Endothelial cell of umbilical vein (primary cell): ENCODE measurements around the gene METTL16. TPM values are rescaled to one million over a fixed set of nuclear protein-coding genes. Genes with fewer than 3 reads are reported as not detected.

Source experiments
- Bru-seq: library from RNA; stranded (reverse); fragments of 400-500 nt; gene quantifications from one replicate; lab custom pipeline; 2021; lab: Mats Ljungman, UMichigan
- BruChase-seq, 2 experiments: library from RNA; stranded (reverse); fragments of 400-500 nt; gene quantifications; one replicate each; lab custom pipeline; 2021; lab: Mats Ljungman, UMichigan
- BruUV-seq: library from RNA; stranded (reverse); fragments of 400-500 nt; replicated peaks from 2 replicates; lab custom pipeline; 2021; lab: Mats Ljungman, UMichigan
- CTCF ChIA-PET: fragments of 300-600, 350-600 bp; sonication (Branson Sonifier 250); formaldehyde crosslinking; loops from one replicate; lab custom pipeline; 2021; ENCODE audit warnings: antibody characterized with exemption, inconsistent platforms; lab: Charles Lee
- POLR2A ChIA-PET: fragments of 300-600, 350-600 bp; sonication (Branson Sonifier 250); formaldehyde crosslinking; loops from one replicate; lab custom pipeline; 2021; ENCODE audit warnings: antibody characterized with exemption, inconsistent platforms; lab: Charles Lee
- DNase-seq: peaks from one replicate; pipeline ENCODE4 v3.0.0-alpha.2; 2011; ENCODE audit warnings: low read depth, low spot score
- FAIRE-seq: peaks from 2 replicates; lab custom pipeline; 2011; peaks lifted over from hg19 to GRCh38; lab: Jason Lieb, UNC
- H2AFZ ChIP-seq: 2 replicates; pipeline ENCODE4 v1.6.0; 2012; ENCODE audit warnings: low read depth, low read length, control low read depth, inconsistent platforms
- H3K27ac ChIP-seq: 2 replicates; pipeline ENCODE4 v1.5.1; 2011; ENCODE audit warnings: low read depth, mild to moderate bottlenecking, control low read depth, low read length, moderate library complexity; ENCODE audit not compliant: insufficient read depth
- H3K27me3 ChIP-seq, 2 experiments: 2 replicates each; pipeline versions ENCODE4 v1.6.0 to v1.6.1; 2011; ENCODE audit warnings: low read length in 2 of 2, mixed read lengths in 1 of 2; ENCODE audit not compliant: control insufficient read depth in 2 of 2, insufficient read depth in 2 of 2
- H3K36me3 ChIP-seq, 2 experiments: 2 replicates in 1 of 2; 3 replicates in 1 of 2; pipeline ENCODE4 v1.5.1; 2011; ENCODE audit warnings: low read length in 2 of 2, mild to moderate bottlenecking in 1 of 2, moderate library complexity in 1 of 2; ENCODE audit not compliant: control insufficient read depth in 2 of 2, insufficient read depth in 2 of 2; ENCODE audit errors: extremely low read depth in 1 of 2
- H3K4me1 ChIP-seq: 3 replicates; pipeline ENCODE4 v1.5.1; 2011; ENCODE audit warnings: mild to moderate bottlenecking, low read length; ENCODE audit not compliant: control insufficient read depth, insufficient read depth; ENCODE audit errors: extremely low read depth
- H3K4me2 ChIP-seq: 2 replicates; pipeline ENCODE4 v1.6.1; 2011; ENCODE audit warnings: low read length, control low read depth, mixed read lengths; ENCODE audit not compliant: insufficient read depth
- H3K4me3 ChIP-seq, 3 experiments: fragments of 200-600 bp in 1 of 3; sonication (generic), shearing (Covaris generic) in 1 of 3; replicated peaks in 1 of 3; 2 replicates each; pipeline ENCODE4 v1.5.1; 2011 to 2016; ENCODE audit warnings: control low read depth in 3 of 3, low read length in 3 of 3, mild to moderate bottlenecking in 2 of 3, inconsistent platforms in 1 of 3, low read depth in 1 of 3, moderate library complexity in 1 of 3; ENCODE audit not compliant: insufficient read depth in 1 of 3
- H3K79me2 ChIP-seq: 2 replicates; pipeline ENCODE4 v1.6.0; 2012; ENCODE audit warnings: low read length, inconsistent platforms; ENCODE audit not compliant: control insufficient read depth, insufficient read depth
- H3K9ac ChIP-seq: replicated peaks from 2 replicates; pipeline ENCODE3; 2011; ENCODE audit warnings: low read length, control low read depth; ENCODE audit not compliant: insufficient read depth; ENCODE audit errors: extremely low read depth
- H3K9me1 ChIP-seq: replicated peaks from 3 replicates; pipeline ENCODE4 v1.6.0; 2011; ENCODE audit warnings: mild to moderate bottlenecking, low read length; ENCODE audit not compliant: control insufficient read depth, insufficient read depth; ENCODE audit errors: extremely low read depth
- H3K9me3 ChIP-seq: replicated peaks from 2 replicates; pipeline ENCODE4 v1.5.1; 2012; ENCODE audit warnings: low read length, inconsistent platforms; ENCODE audit not compliant: control insufficient read depth, insufficient read depth
- H4K20me1 ChIP-seq: replicated peaks from 2 replicates; pipeline ENCODE3; 2011; ENCODE audit warnings: mild to moderate bottlenecking, low read length; ENCODE audit not compliant: control insufficient read depth, insufficient read depth; ENCODE audit errors: extremely low read depth
- GATA2 ChIP-seq: IDR thresholded peaks from 2 replicates; pipeline ENCODE4 v1.7.0; 2011; ENCODE audit warnings: low read depth, mild to moderate bottlenecking, moderate library complexity, mixed read lengths, low read length; ENCODE audit not compliant: insufficient read length, insufficient read depth
- MAX ChIP-seq: IDR thresholded peaks from 2 replicates; pipeline ENCODE4 v1.6.1; 2011; ENCODE audit not compliant: insufficient read depth, insufficient read length
- MYC ChIP-seq: IDR thresholded peaks from one replicate; pipeline ENCODE4 v1.6.1; 2011; ENCODE audit warnings: mild to moderate bottlenecking, low read depth, low read length
- POLR2A ChIP-seq: IDR thresholded peaks from 2 replicates; pipeline ENCODE4 v1.6.1; 2012; ENCODE audit warnings: low read depth, mild to moderate bottlenecking, control low read depth, low read length
- POLR2AphosphoS5 ChIP-seq: IDR thresholded peaks from 2 replicates; pipeline ENCODE4 v1.6.1; 2012; ENCODE audit warnings: low read depth, mild to moderate bottlenecking, control low read depth, low read length, moderate library complexity; ENCODE audit not compliant: insufficient read depth
- dilution Hi-C: fragments of 300-500 bp; cut with MboI; formaldehyde crosslinking; loops from one replicate; pipeline ENCODE4 v1.15.0; 2019; ENCODE audit warnings: low sequenced_read_pairs; ENCODE audit not compliant: extremely low pct_ligation_motif_present
- intact Hi-C: fragments of 100-400 bp; cut with micrococcal nuclease; formaldehyde crosslinking; loops from one replicate; pipeline ENCODE4 v1.10.0; 2022
- long read RNA-seq: library from polyadenylated mRNA; stranded (forward); transcript quantifications from one replicate; pipeline ENCODE4 v2.0.0, GENCODE V29; 2021
- polyA minus RNA-seq, 3 experiments: library from RNA; depleted of rRNA, polyadenylated mRNA; stranded (reverse); fragments of >200 nt; gene quantifications; 1 replicate in 1 of 3; 2 replicates in 2 of 3; pipeline ENCODE4 v1.2.3, GENCODE V29; 2011
- polyA plus RNA-seq, 4 experiments: library from polyadenylated mRNA; depleted of rRNA in 3 of 4; stranded (reverse) in 3 of 4; unstranded in 1 of 4; fragments of >200 nt; gene quantifications; 2 replicates each; pipeline versions ENCODE4 v1.2.1 to v1.2.3, GENCODE V29; 2011 to 2012; ENCODE audit warnings: missing spikeins in 1 of 4
- total RNA-seq: library from RNA; stranded (reverse); gene quantifications from 2 replicates; pipeline ENCODE4 v1.2.3, GENCODE V29; 2021

Gene METTL16
- total RNA-seq (22.9 and 24.7 TPM in 2 replicates), polyA plus RNA-seq (8.4 and 11.0 TPM in 2 replicates), polyA minus RNA-seq (11.9 and 13.6 TPM in 2 replicates), Bru-seq, nascent RNA (percentile 71 among the genes with signal in this experiment), BruChase-seq, experiment 1, labeled RNA remaining after a 6-hour chase (percentile 66 among the genes with signal in this experiment), BruChase-seq, experiment 2, labeled RNA remaining after a 2-hour chase (percentile 64 among the genes with signal in this experiment)
- 11.7 and 11.9 TPM in 2 replicates for polyA plus RNA-seq (2011; cell fraction: cytosol; rRNA removed)
- polyA plus RNA-seq (2011; cell fraction: nucleus; rRNA removed) = 14.1 and 15.9 TPM in 2 replicates
- polyA plus RNA-seq (2012) = 17.8 and 22.4 TPM in 2 replicates
- polyA minus RNA-seq (2011; cell fraction: cytosol; rRNA and poly(A)+ RNA removed) = 16.4 TPM
- 11.9 and 13.7 TPM in 2 replicates for polyA minus RNA-seq (2011; cell fraction: nucleus; rRNA and poly(A)+ RNA removed)
- long read RNA-seq, full-length matches to known transcripts = 1 of 19 reads
- long read RNA-seq, partial matches to known transcripts = 0 of 19 reads
- long read RNA-seq, other reads (novel, unspliced or antisense) = 18 of 19 reads

GRCh38 chr17:2511462-2512369 is at the start of gene METTL16:
Gene METTL16, minus strand, starts transcription at chr17:2511888. Its CDS starts 9,557 bp downstream, at chr17:2502331.
- H3K4me2 ChIP-seq = peak within 1 kb of the TSS; percentile 98

More at GRCh38 chr17:2511462-2512369, at the start of gene METTL16:
- Histone ChIP-seq H4K20me1 (no peaks in the 10 kb centered on the region), H3K4me3 (peak within 1 kb of the TSS; percentile 68 to 100 (median 99)), H3K9ac (peak within 1 kb of the TSS; percentile 97), H3K9me3 (no peaks in the 10 kb centered on the region), H3K27me3 (no peaks in the 10 kb centered on the region), H3K9me1 (no peaks in the 10 kb centered on the region), H2AFZ (peak within 1 kb of the TSS; percentile 87), H3K27ac (peak within 1 kb of the TSS; percentile 86), H3K36me3 (no peaks in the 10 kb centered on the region), H3K79me2 (peaks cover 32% of the 10 kb centered on the region), H3K4me1 (peaks cover 10% of the 10 kb centered on the region)
- TSS peak; percentile 70 for BruUV-seq
- dilution Hi-C loops = no loop called here
- POLR2A ChIA-PET = interaction anchor here (0.6 to 1.4 kb wide), 4 partner anchors 10 to 81 kb away, joined by 3 to 4 read pairs (median 3); partner anchors contain the start of gene PAFAH1B1
- peak; percentile 91 for FAIRE-seq
- intact Hi-C loops = loop anchor here (1.0 to 10.0 kb wide), 3 partner anchors 21 to 163 kb away; partner anchors contain the start of gene PAFAH1B1
- CTCF ChIA-PET = interaction anchor here (0.5 to 1.9 kb wide), 7 partner anchors 9 to 1282 kb away, joined by 4 to 7 read pairs (median 4); no protein-coding TSS in a partner anchor
- DNase-seq = peak; percentile 99
- TF ChIP-seq MYC (no peak), GATA2 (no peak), POLR2A (peak; percentile 69), MAX (peak; percentile 61), POLR2AphosphoS5 (peak; percentile 82)
